GM19455 (cell line): ENCODE results near the gene PTPN4.
"Not testable (repeated sequence)": the region's sequence is repeated elsewhere in the genome, so short reads cannot be mapped to it uniquely, and the experiment has no call there.

Source experiments
- ATAC-seq: cut with Tn5 transposase; IDR thresholded peaks from one replicate; pipeline ENCODE4 v1.9.1; 2021; ENCODE audit not compliant: unreplicated experiment

PTPN4 gene

GRCh38 chr2:120013597-120014223, 254.0 kb downstream of the PTPN4 start:
- no peak for ATAC-seq

- ATAC-seq, result no peak
Observed at GRCh38 chr2:120014226-120014980, 254.7 kb downstream of the PTPN4 start.

- no peak for ATAC-seq
Observed at GRCh38 chr2:120016800-120017199, 257.1 kb downstream of the PTPN4 start.

- ATAC-seq, result no peak
Observed at GRCh38 chr2:120017201-120017600, 257.5 kb downstream of the PTPN4 start.

- no peak for ATAC-seq
Observed at GRCh38 chr2:120018549-120018948, 258.8 kb downstream of the PTPN4 start.

- no peak for ATAC-seq
Observed at GRCh38 chr2:120020554-120020953, 260.8 kb downstream of the PTPN4 start.

GRCh38 chr2:120022505-120022904, 262.8 kb downstream of the PTPN4 start:
- not testable (repeated sequence) for ATAC-seq

GRCh38 chr2:120026890-120027289, 267.2 kb downstream of the PTPN4 start:
- ATAC-seq, result no peak

GRCh38 chr2:120028795-120029194, 269.1 kb downstream of the PTPN4 start:
- ATAC-seq, result no peak

- ATAC-seq, result no peak
Observed at GRCh38 chr2:120029672-120030640, 270.2 kb downstream of the PTPN4 start.

GRCh38 chr2:120032297-120032696, 272.6 kb downstream of the PTPN4 start:
- no peak for ATAC-seq
